ENCODE results near the gene GPATCH4. TPM values are rescaled to one million over a fixed set of nuclear protein-coding genes. Genes with fewer than 3 reads are reported as not detected.

The GPATCH4 gene
- total RNA-seq, 1 experiment from 2014 or later = 107 TPM

DNA sequence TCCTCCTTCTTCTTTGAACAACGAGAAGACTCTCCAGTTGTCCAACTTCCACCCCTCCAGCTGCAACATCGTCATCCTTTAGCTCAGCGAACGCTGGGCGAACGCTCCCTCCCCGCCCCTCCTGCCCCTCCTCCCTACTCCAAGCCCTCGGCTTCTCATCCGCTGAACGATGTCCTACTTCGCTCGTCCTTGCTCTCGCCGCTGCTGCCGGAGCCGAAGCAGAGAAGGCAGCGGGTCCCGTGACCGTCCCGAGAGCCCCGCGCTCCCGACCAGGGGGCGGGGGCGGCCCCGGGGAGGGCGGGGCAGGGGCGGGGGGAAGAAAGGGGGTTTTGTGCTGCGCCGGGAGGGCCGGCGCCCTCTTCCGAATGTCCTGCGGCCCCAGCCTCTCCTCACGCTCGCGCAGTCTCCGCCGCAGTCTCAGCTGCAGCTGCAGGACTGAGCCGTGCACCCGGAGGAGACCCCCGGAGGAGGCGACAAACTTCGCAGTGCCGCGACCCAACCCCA lies 40.5 kb upstream of the GPATCH4 start, which contains the start of gene BCAN:
Gene BCAN, plus strand, starts transcription at position 357 of the 504 bp plus-strand sequence. CDS start 3,938 bp downstream, outside the sequence.
- peaks cover 13% of the 10 kb centered on the region for H3K36me3 Mint-ChIP-seq (ENCODE audit: insufficient read depth, unreplicated experiment)
- H3K27ac Mint-ChIP-seq (ENCODE audit: low read depth, unreplicated experiment) = no peak within 1 kb of the TSS
- TF ChIP-seq, protein P1, sequence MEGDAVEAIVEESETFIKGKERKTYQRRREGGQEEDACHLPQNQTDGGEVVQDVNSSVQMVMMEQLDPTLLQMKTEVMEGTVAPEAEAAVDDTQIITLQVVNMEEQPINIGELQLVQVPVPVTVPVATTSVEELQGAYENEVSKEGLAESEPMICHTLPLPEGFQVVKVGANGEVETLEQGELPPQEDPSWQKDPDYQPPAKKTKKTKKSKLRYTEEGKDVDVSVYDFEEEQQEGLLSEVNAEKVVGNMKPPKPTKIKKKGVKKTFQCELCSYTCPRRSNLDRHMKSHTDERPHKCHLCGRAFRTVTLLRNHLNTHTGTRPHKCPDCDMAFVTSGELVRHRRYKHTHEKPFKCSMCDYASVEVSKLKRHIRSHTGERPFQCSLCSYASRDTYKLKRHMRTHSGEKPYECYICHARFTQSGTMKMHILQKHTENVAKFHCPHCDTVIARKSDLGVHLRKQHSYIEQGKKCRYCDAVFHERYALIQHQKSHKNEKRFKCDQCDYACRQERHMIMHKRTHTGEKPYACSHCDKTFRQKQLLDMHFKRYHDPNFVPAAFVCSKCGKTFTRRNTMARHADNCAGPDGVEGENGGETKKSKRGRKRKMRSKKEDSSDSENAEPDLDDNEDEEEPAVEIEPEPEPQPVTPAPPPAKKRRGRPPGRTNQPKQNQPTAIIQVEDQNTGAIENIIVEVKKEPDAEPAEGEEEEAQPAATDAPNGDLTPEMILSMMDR (IDR thresholded peaks at IDR 0.05; ENCODE audit: unreplicated experiment) = no peak
- CTCF ChIA-PET = interaction anchor here (0.6 to 11.5 kb wide), 6 partner anchors 16 to 666 kb away, joined by 3 to 154 read pairs (median 7); no protein-coding TSS in a partner anchor
- DNase-seq (ENCODE audit: unreplicated experiment) = no peak
- peaks cover 36% of the 10 kb centered on the region for H3K27me3 Mint-ChIP-seq (ENCODE audit: insufficient read depth, unreplicated experiment)
- peaks cover 15% of the 10 kb centered on the region for H3K4me1 Mint-ChIP-seq (ENCODE audit: insufficient read depth, unreplicated experiment)
- intact Hi-C loops (cut with micrococcal nuclease) = no loop called here
- BruUV-seq (replicated peaks) = no TSS peak
- no peak within 1 kb of the TSS for H3K4me3 Mint-ChIP-seq (ENCODE audit: unreplicated experiment)
- H3K9me3 Mint-ChIP-seq (ENCODE audit: unreplicated experiment) = no peaks in the 10 kb centered on the region
- POLR2A ChIA-PET = no interaction called here

DNA sequence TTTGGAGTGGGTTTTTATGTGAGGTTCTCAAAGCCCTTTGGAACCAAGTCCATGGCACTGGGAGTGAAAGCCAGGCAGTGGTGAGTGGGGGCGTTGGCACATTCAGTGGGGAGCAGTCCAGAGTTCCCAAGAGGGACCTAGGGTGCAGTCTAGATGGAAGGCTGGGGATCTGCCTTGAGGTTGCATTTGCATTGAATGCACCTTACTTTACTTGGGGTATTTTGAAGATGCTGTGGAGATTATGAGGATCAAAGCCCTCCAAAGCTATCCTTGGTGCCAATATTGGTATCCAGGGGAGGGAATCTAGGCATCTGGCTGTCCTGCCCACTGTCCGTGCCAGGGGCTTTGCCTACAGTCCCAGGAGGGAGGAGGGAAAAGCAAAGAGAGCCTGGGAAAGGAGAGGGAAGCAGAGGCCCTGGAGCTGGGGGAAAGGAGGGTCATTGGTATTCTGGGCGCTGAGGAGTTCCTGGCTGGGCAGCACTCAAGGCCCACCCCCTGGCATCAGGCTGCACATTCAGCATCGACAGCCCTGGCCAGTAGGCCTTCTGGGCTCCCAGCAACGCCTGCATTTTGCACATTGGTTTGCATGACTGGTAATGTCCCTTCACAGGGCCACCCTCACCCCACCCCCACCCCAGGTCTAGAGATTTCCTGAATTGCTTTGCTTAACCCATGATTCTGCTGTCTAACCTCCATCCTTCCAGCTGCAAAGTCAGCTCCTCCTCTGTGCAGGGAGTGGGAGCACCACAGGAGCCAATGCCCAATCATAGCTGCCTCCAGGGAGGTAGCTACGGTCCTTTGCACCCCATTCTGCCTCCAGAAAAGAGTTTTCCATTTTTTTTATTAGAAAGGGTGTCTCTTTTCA lies 39.8 kb upstream of the GPATCH4 start:
- Mint-ChIP-seq H3K4me3 (ENCODE audit: unreplicated experiment) (no peak overlapping the region), H3K9me3 (ENCODE audit: unreplicated experiment) (no peaks in the 10 kb centered on the region), H3K36me3 (ENCODE audit: insufficient read depth, unreplicated experiment) (peaks cover 13% of the 10 kb centered on the region), H3K27ac (ENCODE audit: low read depth, unreplicated experiment) (no peak overlapping the region), H3K4me1 (ENCODE audit: insufficient read depth, unreplicated experiment) (peaks cover 15% of the 10 kb centered on the region), H3K27me3 (ENCODE audit: insufficient read depth, unreplicated experiment) (peaks cover 43% of the 10 kb centered on the region)
- no peak for DNase-seq (ENCODE audit: unreplicated experiment)
- intact Hi-C loops (cut with micrococcal nuclease) = no loop called here
- BruUV-seq (replicated peaks) = no TSS peak
- POLR2A ChIA-PET = no interaction called here
- CTCF ChIA-PET = interaction anchor here (0.6 to 6.5 kb wide), 6 partner anchors 13 to 665 kb away, joined by 4 to 56 read pairs (median 6); no protein-coding TSS in a partner anchor
- TF ChIP-seq, protein P1 (IDR thresholded peaks at IDR 0.05; ENCODE audit: unreplicated experiment) = no peak

DNA sequence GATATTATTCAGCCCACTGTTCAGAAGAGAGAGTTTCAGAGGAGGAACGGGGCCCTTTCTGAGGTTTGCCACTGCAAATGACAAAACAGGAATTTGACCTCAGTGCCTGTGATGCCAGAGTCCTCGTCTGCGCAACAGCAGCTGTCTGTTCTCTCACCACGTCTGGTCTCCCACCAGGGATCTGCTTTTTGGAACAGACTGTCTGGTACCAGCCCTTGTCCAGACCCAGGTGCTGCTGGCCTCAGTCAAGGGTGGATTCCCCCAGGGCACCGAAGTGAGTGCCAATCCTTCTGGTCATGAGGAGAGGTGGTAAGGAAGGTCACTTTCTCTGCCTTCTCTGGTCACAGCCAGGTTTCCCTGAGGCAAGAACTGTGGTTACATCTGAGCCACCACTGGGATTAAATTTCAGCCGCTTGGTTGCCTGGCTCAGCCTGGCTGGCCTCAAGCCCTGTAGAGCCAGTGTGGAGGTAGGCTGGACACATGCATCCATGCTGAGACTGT lies 38.4 kb upstream of the GPATCH4 start:
- intact Hi-C loops (cut with micrococcal nuclease) = no loop called here
- no peak overlapping the region for H3K27ac Mint-ChIP-seq (ENCODE audit: low read depth, unreplicated experiment)
- ChIA-PET POLR2A (interaction anchor here (2.1 kb wide), 1 partner anchor 9 kb away, joined by 5 read pairs; no protein-coding TSS in a partner anchor), CTCF (interaction anchor here (1.4 to 2.4 kb wide), 4 partner anchors 9 to 22 kb away, joined by 4 to 9 read pairs (median 6); no protein-coding TSS in a partner anchor)
- H3K36me3 Mint-ChIP-seq (ENCODE audit: insufficient read depth, unreplicated experiment) = peaks cover 13% of the 10 kb centered on the region
- H3K4me3 Mint-ChIP-seq (ENCODE audit: unreplicated experiment) = no peak overlapping the region
- H3K4me1 Mint-ChIP-seq (ENCODE audit: insufficient read depth, unreplicated experiment) = peaks cover 15% of the 10 kb centered on the region
- DNase-seq (ENCODE audit: unreplicated experiment) = peak; percentile 68
- no TSS peak for BruUV-seq (replicated peaks)
- TF ChIP-seq, protein P1 (IDR thresholded peaks at IDR 0.05; ENCODE audit: unreplicated experiment) = no peak
- no peaks in the 10 kb centered on the region for H3K9me3 Mint-ChIP-seq (ENCODE audit: unreplicated experiment)
- peaks cover 58% of the 10 kb centered on the region for H3K27me3 Mint-ChIP-seq (ENCODE audit: insufficient read depth, unreplicated experiment)
